Nephron progenitor cell (in vitro differentiated cells): Measurements from ENCODE around the gene NPAS3.

Source experiments
- DNase-seq: peaks from one replicate; pipeline ENCODE4 v3.0.0; 2021
- H3K27ac Mint-ChIP-seq: 2 replicates; pipeline ENCODE4 v1.8.0; 2021; ENCODE audit warnings: mild to moderate bottlenecking, moderate library complexity, mixed read lengths
- H3K27me3 Mint-ChIP-seq: 2 replicates; pipeline ENCODE4 v1.8.0; 2021; ENCODE audit warnings: mild to moderate bottlenecking, low read depth, mixed read lengths; ENCODE audit not compliant: poor library complexity
- H3K36me3 Mint-ChIP-seq: 2 replicates; pipeline ENCODE4 v1.8.0; 2021; ENCODE audit warnings: low read depth, mixed read lengths
- H3K4me1 Mint-ChIP-seq: 2 replicates; pipeline ENCODE4 v1.8.0; 2021; ENCODE audit warnings: mixed read lengths
- H3K4me3 Mint-ChIP-seq: 2 replicates; pipeline ENCODE4 v1.8.0; 2021; ENCODE audit warnings: mild to moderate bottlenecking, moderate library complexity, mixed read lengths
- H3K9me3 Mint-ChIP-seq: 2 replicates; pipeline ENCODE4 v1.8.0; 2021; ENCODE audit warnings: mild to moderate bottlenecking, moderate library complexity, mixed read lengths
- CTCF ChIP-seq: fragments of 200-600 bp; sonication (generic); IDR thresholded peaks from 2 replicates; pipeline ENCODE4 v1.5.0; 2021; ENCODE audit warnings: antibody characterized with exemption

NPAS3 gene

GRCh38 chr14:33564774-33565630, 626.3 kb downstream of the NPAS3 start:
- Mint-ChIP-seq H3K4me1 (peaks cover 49% of the 10 kb centered on the region), H3K27ac (no peak overlapping the region), H3K36me3 (no peaks in the 10 kb centered on the region), H3K27me3 (no peaks in the 10 kb centered on the region), H3K9me3 (no peaks in the 10 kb centered on the region), H3K4me3 (no peak overlapping the region)
- no peak for TF ChIP-seq CTCF
- DNase-seq: no peak

GRCh38 chr14:33566082-33566481, 627.4 kb downstream of the NPAS3 start:
- Mint-ChIP-seq H3K9me3 (no peaks in the 10 kb centered on the region), H3K36me3 (no peaks in the 10 kb centered on the region), H3K4me1 (peaks cover 54% of the 10 kb centered on the region), H3K4me3 (no peak overlapping the region), H3K27ac (no peak overlapping the region), H3K27me3 (no peaks in the 10 kb centered on the region)
- no peak for DNase-seq
- TF ChIP-seq CTCF: no peak

- Mint-ChIP-seq H3K27ac (peak overlapping the region; percentile 85), H3K4me1 (peaks cover 60% of the 10 kb centered on the region), H3K9me3 (no peaks in the 10 kb centered on the region), H3K4me3 (no peak overlapping the region), H3K27me3 (no peaks in the 10 kb centered on the region), H3K36me3 (no peaks in the 10 kb centered on the region)
- no peak for TF ChIP-seq CTCF
- DNase-seq: peak; percentile 22
Observed at GRCh38 chr14:33567023-33567728, 628.5 kb downstream of the NPAS3 start.

- no peaks in the 10 kb centered on the region for H3K27me3 Mint-ChIP-seq
- no peak overlapping the region for H3K27ac Mint-ChIP-seq
- H3K4me3 Mint-ChIP-seq: no peak overlapping the region
- no peaks in the 10 kb centered on the region for H3K36me3 Mint-ChIP-seq
- H3K4me1 Mint-ChIP-seq: peaks cover 60% of the 10 kb centered on the region
- TF ChIP-seq CTCF: no peak
- H3K9me3 Mint-ChIP-seq: no peaks in the 10 kb centered on the region
- no peak for DNase-seq
Observed at GRCh38 chr14:33567731-33568130, 629.1 kb downstream of the NPAS3 start.

DNA sequence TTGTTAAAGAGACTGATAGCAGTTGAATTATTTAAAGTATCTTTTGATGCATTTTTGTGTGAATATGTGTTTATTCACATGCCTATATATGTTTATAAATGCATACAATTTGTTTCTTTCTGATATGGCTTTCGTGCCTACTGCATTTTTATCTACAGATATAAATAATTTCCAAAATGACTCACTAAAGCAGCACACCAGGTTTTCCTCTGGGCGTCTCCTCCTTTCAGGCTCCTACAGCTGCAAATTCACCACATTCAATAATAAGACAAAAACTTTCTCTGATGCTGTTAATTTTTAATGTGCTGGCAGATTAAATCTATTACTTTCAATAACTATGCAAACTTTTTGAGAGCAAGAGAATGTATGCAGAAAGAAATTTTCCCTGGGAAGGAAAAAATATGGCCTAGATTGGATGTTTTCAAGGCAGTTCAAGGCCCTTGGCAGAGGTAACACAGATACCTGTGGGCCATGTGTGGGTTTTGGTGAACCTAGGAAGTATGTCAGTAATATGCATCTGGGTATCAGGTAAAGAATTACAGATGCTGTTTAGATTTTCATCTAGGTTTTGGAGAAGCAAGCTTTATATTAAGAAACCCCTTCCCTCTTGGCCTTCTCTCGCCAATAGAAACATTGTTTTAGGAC, 630.4 kb downstream of the NPAS3 start:
- H3K27me3 Mint-ChIP-seq: no peaks in the 10 kb centered on the region
- no peak overlapping the region for H3K27ac Mint-ChIP-seq
- peaks cover 60% of the 10 kb centered on the region for H3K4me1 Mint-ChIP-seq
- no peak overlapping the region for H3K4me3 Mint-ChIP-seq
- no peak for TF ChIP-seq CTCF
- DNase-seq: no peak
- no peaks in the 10 kb centered on the region for H3K9me3 Mint-ChIP-seq
- no peaks in the 10 kb centered on the region for H3K36me3 Mint-ChIP-seq
